Suprapubic skin (tissue), 4 donors: Measurements from ENCODE around the gene MYO16.

Source experiments
- EP300 ChIP-seq: sonication (generic); formaldehyde crosslinking; IDR thresholded peaks from one replicate; pipeline ENCODE4 v1.6.1; 2017; ENCODE audit warnings: antibody characterized with exemption
- POLR2A ChIP-seq, 2 donors: fragments of 450-650 bp; IDR thresholded peaks; one replicate each; pipeline ENCODE4 v1.6.1; 2017; ENCODE audit warnings: antibody characterized with exemption in 2 of 2, mild to moderate bottlenecking in 2 of 2, moderate library complexity in 2 of 2
- POLR2AphosphoS5 ChIP-seq, 3 donors: sonication (generic); formaldehyde crosslinking; IDR thresholded peaks; one replicate each; pipeline ENCODE4 v1.6.1; 2017; ENCODE audit warnings: antibody characterized with exemption in 3 of 3
- TF ChIP-seq, protein P1 (sequence below), 2 donors: fragments of 200-600 bp in 1 of 2; fragments of 450-650 bp in 1 of 2; sonication (generic) in 1 of 2; IDR thresholded peaks; one replicate each; pipeline ENCODE4 v1.5.1; 2016 to 2019; ENCODE audit warnings: antibody characterized with exemption in 2 of 2, mild to moderate bottlenecking in 1 of 2, moderate library complexity in 1 of 2

DNA sequence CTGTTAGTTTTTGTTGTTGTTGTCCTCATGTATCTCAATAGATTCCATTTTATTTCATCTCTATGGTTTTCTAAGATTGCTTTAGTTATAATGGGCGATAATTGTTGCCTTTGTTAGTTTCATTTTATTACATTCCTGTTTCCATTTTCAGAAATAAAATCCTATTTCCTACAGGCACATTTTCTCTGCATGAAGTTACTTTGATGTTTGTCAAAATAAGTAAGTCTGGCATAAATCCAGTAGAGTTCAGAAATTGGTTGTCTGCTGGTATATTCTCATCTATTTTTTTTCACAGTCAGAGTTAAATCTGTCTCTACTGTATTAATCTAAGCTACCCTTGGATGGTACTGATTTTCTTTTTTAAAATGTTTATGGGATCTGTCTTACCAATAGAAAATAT, 204.1 kb downstream of the MYO16 start:
- TF ChIP-seq, protein P1, sequence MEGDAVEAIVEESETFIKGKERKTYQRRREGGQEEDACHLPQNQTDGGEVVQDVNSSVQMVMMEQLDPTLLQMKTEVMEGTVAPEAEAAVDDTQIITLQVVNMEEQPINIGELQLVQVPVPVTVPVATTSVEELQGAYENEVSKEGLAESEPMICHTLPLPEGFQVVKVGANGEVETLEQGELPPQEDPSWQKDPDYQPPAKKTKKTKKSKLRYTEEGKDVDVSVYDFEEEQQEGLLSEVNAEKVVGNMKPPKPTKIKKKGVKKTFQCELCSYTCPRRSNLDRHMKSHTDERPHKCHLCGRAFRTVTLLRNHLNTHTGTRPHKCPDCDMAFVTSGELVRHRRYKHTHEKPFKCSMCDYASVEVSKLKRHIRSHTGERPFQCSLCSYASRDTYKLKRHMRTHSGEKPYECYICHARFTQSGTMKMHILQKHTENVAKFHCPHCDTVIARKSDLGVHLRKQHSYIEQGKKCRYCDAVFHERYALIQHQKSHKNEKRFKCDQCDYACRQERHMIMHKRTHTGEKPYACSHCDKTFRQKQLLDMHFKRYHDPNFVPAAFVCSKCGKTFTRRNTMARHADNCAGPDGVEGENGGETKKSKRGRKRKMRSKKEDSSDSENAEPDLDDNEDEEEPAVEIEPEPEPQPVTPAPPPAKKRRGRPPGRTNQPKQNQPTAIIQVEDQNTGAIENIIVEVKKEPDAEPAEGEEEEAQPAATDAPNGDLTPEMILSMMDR (IDR thresholded peaks at IDR 0.05), result no peak
- TF ChIP-seq POLR2A (IDR thresholded peaks at IDR 0.05) (no peak), POLR2AphosphoS5 (IDR thresholded peaks at IDR 0.05) (no peak), EP300 (no peak)
